ENCODE results near the gene PTCD3.

PTCD3 gene

DNA sequence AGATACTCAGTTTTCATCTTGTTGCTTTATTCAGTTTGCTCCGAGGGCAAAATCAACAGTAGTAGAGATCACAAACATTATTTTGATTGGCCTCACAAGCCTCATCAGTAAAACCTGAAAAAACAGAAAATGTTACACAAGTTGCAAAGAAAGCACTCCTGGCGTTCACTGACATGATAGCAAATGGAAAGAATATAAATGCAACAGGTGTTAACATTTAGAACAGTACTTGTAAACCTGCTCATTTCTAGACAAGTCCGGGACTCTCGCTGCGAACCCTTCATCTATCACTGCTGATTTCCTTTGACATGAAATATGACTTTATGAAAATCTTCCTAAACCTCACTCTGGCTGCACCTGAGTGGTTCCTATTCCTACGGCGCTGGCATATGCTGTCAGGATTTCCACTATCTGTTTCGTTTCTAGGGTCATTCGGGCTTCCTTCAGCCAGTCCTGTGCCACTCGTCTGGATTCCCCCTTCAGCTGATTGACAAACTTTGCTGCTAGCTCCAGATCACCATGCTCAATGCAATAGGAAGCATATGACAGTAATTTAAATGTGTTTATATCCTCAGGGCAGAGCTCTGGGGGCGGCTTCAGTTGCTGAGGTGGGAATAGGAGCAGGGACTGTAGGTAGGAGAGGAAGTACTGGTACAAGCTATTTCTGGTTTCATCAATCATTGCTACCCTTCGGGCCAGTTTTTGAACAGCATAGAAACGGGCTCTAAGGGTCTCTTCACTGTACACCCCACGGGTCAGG, 38.1 kb downstream of the PTCD3 start:
- DNase-seq (ENCODE audit: low read depth), result no peak

DNA sequence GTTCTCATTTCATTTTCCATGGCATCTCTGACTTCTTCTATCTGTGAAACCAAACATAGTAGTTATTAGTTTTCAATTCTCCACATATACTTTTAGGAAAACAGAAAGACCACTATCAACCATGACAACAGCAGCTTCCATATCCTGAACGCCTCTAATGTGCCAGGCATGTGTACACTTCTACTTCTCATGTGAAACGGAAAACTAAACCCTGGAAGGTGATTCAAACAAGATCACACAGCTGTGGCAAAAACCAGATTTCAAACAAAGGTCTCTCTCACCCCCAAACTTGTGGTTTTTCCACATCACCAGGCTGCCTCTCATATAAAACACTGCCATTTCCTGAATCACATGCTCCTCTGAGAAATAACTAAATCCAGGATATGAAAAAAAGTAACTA, 41.8 kb downstream of the PTCD3 start:
- DNase-seq (ENCODE audit: low read depth), result no peak

DNA sequence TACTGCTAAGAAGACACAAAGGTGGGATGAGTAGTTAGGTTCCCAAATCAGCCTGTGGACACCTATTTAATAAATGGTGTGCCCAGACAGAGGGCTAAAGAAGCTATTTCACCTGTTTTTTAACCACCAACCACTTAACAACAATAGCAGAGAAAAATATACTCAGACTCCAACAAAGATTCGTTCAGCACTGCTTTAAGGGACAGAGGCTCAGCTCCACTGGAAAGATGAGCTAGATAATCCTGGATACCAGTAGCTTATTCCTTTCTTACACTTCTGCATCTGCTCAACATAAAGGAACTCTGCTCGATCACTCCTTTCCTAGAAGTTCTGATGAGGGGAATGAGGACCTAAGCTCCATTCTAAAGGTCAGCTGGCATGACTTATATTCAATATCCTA, 44.5 kb downstream of the PTCD3 start:
- DNase-seq (ENCODE audit: low read depth), result no peak

DNA sequence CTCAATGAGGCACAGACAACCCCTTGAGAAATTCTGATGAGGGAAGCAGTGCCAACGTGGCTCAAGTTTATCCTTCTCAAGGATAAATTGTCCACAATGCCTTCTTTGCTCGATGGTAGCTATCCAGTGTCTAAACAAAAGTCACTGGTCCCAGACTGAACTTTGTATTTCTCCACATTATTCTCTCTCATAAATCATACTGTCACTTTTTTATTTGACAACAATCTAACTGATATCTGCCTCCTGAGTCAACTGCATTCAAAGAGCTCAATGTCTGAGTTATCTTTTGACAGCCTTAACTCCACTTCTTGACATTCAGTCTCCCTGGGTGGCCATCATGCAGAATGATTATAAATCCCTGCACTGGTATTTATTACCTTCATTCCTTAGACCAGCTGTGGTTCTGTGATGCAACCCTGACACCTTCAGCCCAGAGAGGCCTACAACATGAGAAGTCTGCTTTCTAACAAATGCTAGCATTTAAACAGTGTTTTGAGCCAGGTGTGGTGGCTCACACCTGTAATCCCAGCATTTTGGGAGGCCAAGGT, 51.0 kb downstream of the PTCD3 start:
- no peak for DNase-seq (ENCODE audit: low read depth)

DNA sequence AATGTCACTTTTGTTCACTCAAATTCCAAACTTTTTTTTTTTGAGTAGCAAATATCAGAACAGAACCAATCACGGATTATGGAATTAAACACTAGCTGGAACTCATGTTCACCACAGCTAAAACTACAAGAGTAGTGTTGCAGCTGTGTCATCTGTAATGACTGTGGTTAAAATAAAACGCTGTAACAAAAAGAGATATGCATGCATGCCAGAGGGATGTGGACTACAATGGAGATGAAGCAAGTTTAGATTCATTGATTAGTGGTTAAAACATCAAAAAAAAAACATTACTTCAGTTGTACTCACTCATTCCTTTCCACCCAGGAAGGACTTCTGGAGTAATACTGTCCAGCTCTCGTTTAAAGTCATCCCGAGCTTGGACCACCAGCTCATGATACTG, 52.3 kb downstream of the PTCD3 start:
- DNase-seq (ENCODE audit: low read depth), result no peak

DNA sequence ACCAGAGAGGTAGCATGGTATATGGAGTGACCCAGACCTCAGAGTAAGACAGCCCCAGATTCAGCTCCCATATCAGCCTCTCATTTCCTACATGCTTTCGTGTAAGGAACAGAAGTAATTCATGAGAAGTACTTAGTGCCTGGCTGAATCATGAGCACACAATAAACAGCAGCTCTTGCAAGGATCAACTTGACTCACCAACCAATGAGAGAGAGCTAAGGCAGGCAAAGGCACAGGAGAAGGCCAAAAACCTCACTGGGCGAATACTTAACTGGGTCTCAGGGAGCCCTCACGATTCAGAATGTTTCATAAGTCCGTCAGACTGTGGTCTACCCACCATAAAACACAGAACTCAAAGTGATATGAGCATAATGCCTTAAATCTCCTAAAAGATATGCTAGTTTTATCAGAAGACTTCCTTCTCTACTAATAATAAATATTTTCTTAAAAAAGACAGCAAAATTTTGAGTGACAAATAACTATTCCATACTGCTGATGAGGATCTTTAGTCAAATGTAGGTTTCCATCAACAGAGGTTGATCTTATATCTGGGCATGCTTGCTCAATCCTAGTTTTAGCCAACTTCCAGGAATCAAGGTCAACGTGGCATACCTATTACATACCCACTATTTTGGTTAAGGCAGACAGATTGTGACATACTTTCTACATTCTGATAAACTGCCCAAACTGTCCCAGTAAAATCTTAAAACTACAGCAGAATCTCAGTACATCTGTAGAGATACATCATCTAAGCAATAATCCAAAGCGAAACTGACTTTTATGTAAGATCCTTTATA, 54.3 kb downstream of the PTCD3 start:
- no peak for DNase-seq (ENCODE audit: low read depth)

DNA sequence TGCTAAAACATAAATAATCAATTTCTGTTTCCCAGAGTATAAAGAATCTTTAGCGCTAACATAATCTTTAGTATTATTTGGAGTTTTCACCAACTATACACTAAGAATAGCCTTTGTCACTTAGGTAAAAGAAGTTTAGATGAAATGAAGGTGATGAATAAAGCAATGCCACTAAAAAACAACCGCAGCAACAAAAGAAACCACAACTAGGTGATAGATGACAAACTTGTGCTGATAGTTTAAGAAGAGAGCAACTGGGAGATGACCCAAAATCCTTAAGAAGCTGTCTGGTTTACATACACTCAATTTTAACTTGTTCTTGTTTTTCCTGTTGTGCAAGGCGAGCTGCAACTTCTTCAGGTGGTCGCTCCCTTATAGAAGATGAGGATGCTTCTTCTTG, 64.4 kb downstream of the PTCD3 start:
- DNase-seq (ENCODE audit: low read depth), result no peak

DNA sequence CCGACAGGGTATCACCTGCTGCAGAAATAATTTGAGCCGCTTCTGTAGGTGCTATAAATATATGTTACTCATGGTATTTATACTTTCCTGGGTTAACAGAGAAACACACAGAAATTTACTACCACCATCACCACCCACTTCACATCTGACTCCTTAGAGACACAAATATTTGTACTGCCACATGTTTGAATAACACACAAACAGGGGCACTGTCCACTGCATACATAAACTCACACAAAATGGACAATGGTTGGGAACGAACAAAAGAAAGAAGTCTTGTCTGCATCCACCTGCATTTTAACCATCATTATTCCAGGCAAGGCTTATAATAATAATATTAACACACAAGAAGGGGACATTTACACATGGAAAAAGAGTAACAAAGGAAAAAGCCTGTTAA, 65.3 kb downstream of the PTCD3 start:
- DNase-seq (ENCODE audit: low read depth), result no peak

DNA sequence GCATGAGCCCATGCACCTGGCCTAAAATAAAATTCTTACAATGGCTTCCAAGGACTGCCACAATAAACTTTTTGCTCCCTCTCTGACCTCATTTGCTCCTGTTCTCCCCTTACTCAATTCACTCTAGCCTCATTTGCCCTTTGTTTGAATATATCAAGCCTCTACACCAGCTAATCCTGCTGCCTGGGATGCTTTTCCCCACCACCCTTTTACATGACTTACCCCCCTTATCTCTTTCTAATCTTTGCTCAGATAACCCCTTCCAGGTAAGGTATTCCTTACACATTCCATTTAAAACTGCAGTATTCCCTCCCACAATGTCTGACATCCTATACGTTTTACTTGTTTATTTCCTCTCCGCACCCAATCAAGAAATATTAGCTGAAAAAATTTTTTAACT, 66.6 kb downstream of the PTCD3 start:
- no peak for DNase-seq (ENCODE audit: low read depth)

DNA sequence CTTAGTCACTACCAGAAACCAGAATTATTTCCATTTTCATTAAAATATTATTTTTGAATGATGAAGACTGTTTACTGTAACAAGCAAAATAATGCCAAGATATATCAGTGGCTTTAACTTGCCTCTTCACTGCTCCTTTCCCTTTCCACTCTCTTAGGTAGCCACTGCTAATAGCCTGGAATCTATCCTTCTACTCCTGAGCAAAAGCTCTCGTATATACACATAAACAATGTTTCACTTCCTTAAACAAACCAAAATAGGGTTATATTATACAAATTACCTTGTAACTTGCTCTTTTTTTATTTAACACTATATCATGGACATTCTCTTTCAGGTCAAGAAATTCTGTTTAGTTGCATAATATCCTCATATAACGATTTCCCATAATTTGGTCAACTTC, 68.4 kb downstream of the PTCD3 start:
- no peak for DNase-seq (ENCODE audit: low read depth)

DNA sequence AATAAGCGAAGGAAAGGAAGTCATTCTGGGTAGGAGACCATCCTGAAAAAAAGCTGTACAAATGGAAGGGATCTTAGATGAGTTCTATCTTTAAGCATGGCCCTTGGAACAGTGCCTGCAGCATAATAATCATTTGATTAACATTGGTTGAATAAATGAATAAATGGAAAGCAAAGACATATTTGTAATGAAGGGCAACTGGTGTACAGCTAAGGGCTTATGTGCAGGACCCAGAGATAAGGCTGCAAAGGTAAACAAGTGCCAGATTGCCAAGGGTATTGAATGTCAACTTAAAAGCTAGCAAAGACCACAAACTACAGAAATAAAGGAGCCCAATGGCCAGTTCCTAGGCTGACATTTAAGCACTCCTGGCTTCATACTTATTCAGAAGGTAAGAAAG, 69.8 kb downstream of the PTCD3 start:
- no peak for DNase-seq (ENCODE audit: low read depth)

DNA sequence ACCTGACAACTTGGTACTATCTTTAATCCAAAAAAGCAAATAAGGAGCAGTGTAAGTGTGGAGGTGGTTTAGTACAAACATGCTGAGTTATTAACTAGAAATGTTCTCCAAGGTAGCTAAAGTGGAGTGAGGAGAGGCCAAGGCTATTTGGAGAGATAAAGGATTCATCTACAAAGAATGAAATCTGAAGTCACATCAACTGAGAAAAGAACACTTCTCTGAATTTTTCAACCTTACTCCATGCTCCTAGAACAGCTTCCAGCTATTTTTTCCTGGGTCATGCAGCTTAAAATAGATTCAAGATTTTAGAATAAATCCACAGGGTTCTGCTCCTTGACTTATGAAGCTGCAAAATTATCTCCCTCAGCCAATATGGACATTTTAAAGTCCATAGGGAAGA, 70.6 kb downstream of the PTCD3 start:
- DNase-seq (ENCODE audit: low read depth), result no peak

DNA sequence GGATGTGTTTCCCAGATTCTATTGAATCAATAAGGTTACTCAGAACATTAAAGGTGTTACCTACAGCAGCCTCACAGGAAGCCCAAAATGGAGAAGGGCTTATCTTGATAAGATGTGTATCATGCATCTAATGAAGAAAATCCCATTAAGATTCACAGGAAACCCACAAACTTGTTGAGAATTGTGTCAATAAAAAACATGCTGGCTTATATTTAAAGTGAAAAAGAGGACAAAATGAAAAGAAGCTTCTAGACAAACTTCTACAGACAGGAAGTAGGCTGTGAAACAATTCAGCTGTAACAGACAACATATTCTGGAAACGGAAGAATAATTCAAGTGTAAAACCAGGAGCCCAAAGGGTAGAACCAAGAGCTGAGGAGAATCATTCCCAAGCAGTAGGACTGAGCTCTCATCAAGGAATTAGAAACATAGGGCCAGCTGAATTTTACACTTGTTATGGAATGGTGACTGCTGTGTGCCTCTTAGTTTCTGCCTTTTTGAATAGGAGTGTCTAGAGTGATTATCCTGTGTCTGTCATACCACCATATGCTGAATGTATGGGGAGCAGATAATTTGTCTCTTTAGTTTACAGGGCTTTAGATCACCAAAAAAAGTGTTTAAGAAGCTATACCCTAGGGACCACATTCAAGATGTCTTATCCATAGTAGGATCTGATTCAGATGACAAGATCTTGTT, 79.6 kb downstream of the PTCD3 start:
- DNase-seq (ENCODE audit: low read depth), result no peak

DNA sequence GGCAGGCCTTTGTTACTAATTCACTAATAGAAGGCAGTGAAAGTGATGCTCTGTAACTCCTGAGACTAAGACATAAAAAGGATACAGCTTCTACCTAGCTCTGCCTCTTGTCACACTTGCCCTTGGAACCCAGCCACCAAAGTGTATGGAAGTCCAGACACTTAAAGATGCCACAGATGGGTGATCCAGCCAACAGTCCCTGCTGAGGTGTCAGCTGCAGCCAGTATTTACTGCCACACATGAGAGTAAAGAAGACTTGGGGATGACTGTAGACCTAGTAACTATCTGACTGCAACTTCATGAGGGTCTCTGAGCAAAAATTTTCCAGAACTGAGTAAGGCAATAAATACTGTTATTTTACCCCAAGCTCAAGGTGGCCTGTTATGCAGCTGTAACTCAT, 80.4 kb downstream of the PTCD3 start:
- no peak for DNase-seq (ENCODE audit: low read depth)

DNA sequence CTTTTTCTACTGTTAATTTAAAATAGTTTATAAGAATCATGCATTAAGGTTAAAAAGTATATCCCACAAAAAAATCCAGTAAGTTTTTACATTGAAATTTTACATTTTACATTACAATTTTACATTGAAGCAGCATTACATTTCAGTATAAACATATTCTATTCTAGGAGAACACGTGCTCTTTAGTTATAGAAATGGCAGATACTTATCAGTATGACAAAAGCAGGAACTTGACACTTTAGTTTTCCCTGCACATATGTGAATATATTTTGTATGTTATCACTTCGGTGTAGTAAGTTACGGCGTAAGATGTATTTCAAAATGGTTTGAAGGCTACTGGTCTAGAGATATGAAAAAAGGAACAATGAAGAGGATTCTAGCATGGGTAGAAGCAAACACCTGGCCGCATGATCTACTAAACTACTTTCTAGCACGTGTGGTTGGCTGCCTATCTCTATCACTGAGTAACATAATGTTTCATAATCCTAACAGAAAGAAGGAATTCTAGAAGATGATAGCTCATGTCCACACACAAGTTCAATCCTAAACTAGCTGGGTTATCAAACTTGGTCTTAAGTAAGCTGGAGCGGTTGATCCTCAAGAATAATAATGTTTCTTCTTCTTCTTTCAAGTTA, 83.9 kb downstream of the PTCD3 start:
- DNase-seq (ENCODE audit: low read depth), result no peak

Data from fibroblast of gingiva (primary cell).